Cardiac fibroblast (primary cell): ENCODE results near the gene WIZ.
"Not testable (repeated sequence)": the region's sequence is repeated elsewhere in the genome, so short reads cannot be mapped to it uniquely, and the experiment has no call there.

Experiments
- DNase-seq, 2 donors: peaks; one replicate each; pipeline versions ENCODE4 v3.0.0 to v3.0.0-alpha.2; 2010; ENCODE audit warnings: low read depth in 2 of 2
- H3K4me3 ChIP-seq, 2 donors: replicated peaks in 1 of 2; 1 replicate in 1 of 2; 2 replicates in 1 of 2; pipeline ENCODE4 v1.5.1; 2011; ENCODE audit warnings: low read depth in 2 of 2, low read length in 2 of 2, mild to moderate bottlenecking in 2 of 2, moderate library complexity in 1 of 2
- TF ChIP-seq, protein P1 (sequence below): IDR thresholded peaks from one replicate; pipeline ENCODE4 v1.5.1; 2011; ENCODE audit warnings: low read depth, mild to moderate bottlenecking, low read length, inconsistent platforms

WIZ gene

GRCh38 chr19:15396436-15396835, 53.3 kb downstream of the WIZ start:
- DNase-seq, result no peak
- no peak overlapping the region for H3K4me3 ChIP-seq
- TF ChIP-seq, protein P1, sequence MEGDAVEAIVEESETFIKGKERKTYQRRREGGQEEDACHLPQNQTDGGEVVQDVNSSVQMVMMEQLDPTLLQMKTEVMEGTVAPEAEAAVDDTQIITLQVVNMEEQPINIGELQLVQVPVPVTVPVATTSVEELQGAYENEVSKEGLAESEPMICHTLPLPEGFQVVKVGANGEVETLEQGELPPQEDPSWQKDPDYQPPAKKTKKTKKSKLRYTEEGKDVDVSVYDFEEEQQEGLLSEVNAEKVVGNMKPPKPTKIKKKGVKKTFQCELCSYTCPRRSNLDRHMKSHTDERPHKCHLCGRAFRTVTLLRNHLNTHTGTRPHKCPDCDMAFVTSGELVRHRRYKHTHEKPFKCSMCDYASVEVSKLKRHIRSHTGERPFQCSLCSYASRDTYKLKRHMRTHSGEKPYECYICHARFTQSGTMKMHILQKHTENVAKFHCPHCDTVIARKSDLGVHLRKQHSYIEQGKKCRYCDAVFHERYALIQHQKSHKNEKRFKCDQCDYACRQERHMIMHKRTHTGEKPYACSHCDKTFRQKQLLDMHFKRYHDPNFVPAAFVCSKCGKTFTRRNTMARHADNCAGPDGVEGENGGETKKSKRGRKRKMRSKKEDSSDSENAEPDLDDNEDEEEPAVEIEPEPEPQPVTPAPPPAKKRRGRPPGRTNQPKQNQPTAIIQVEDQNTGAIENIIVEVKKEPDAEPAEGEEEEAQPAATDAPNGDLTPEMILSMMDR, result no peak

DNA sequence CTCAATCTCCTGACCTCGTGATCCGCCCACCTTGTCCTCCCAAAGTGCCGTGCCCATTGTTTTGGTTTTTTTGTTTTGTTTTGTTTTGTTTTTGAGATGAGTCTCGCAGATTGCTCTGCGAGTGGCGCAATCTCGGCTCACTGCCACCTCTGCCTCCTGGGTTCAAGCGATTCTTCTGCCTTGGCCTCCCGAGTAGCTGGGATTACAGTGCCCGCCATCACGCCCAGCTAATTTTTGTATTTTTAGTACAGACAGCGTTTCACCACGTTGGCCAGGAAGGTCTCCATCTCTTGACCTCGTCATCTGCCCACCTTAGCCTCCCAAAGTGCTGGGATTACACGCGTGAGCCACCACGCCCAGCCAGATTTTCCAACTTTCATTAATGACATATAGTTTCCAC, 54.5 kb downstream of the WIZ start:
- DNase-seq, H3K4me3 ChIP-seq: not testable (repeated sequence)

GRCh38 chr19:15394426-15394825, 55.3 kb downstream of the WIZ start:
- TF ChIP-seq, protein P1, result no peak
- no peak for DNase-seq
- H3K4me3 ChIP-seq, result no peak overlapping the region

DNA sequence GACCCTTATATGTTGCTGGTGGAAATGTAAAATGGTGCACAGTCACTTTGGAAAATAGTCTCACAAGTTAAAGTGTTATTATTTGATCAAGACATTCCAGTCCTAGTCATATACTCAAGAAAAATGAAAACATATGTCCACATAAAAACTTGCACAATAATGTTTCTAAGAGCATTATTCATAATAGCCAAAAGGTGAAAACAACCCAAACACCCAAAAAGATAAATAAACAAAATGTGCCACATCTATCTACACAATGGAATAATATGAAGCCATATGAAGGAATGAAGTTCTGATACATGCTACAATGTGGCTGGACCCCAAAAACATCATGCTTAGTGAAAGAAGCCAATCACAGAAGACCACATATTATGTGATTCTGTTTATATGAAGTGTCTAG, 55.8 kb downstream of the WIZ start:
- TF ChIP-seq, protein P1, result no peak
- DNase-seq, result peak in 1 of 2 donors; percentile 43
- H3K4me3 ChIP-seq, result no peak overlapping the region

DNA sequence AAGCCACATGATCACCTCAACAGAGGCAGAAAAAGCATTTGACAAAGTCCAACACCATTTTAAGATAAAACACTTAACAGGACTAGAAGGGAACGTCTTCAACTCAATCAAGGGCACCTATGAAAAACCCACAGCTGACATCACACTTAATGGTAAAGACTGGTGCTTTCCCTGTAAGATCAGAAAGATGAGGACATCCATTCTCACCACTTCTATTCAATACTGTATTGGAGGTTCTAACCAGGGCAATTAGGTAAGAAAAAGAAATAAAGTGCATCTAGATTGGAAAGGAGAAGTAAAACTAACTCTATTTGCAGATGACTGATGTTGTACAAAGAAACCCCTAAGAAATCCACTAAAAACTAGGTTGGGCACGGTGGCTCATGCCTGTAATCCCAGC, 58.9 kb downstream of the WIZ start:
- TF ChIP-seq, protein P1, result no peak
- DNase-seq, result no peak
- H3K4me3 ChIP-seq, result no peak overlapping the region

DNA sequence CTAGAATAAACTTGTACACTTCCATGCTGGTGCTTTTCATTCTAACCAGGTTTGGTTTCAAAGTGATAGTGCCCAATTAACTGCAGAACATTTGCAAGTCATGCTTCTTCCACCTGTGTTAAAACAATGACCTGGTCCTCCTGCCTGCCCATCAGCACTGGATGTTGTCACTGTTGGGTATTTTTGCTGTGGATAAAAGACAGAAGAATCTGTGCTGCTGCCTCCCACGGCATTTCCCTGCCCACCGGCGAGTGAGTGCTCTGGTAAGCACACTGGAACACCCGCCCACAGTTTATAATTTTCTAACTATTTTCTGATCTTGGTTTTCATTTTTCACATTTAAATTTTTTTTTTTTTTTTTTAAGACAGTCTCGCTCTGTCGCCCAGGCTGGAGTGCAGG, 67.9 kb downstream of the WIZ start:
- H3K4me3 ChIP-seq, result no peak overlapping the region
- TF ChIP-seq, protein P1, result no peak
- DNase-seq, result no peak

DNA sequence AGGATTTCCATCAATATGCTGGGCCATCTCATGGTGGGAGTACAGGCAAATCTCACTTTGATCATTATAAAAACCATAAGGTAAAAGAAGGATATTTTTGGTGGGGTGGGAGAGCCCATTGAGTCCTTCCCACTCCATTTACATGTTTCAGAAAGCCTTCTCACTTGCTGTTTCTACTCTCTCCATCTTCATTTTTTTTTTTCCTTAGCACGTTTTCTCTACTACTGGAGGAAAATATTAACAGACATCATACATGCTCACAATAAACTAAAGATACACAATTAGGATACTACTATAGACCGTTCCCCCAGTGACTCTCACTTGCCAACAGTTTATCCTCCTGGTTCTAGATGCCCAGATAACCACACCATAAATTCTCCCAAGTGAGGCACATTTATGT, 68.3 kb downstream of the WIZ start:
- H3K4me3 ChIP-seq, result no peak overlapping the region
- TF ChIP-seq, protein P1, result no peak
- no peak for DNase-seq
